ENCODE results near the gene KCNAB3. TPM values are rescaled to one million over a fixed set of nuclear protein-coding genes. Genes with fewer than 3 reads are reported as not detected.
A peak's percentile ranks its signal among the peaks of the same experiment; 100 is the strongest.

Gene KCNAB3
- total and polyA plus RNA-seq, 9 of the 15 experiments (the other 6 are each of a cell fraction or from before 2014, with no cell fraction given) = 0.03 to 2.5 (median 1.1) TPM

GRCh38 chr17:7883781-7884386 lies 45.8 kb downstream of the KCNAB3 start (continued):
- TF ChIP-seq NFATC3 (IDR thresholded peaks at IDR 0.05) (no peak), NRF1 (conservative IDR thresholded peaks at IDR 0.05 in 1 of 2, IDR thresholded peaks at IDR 0.05 in 1 of 2) (no peak), GTF2F1 (IDR thresholded peaks at IDR 0.05; ENCODE audit: low read depth, low read length) (no peak), HNRNPL (IDR thresholded peaks at IDR 0.05; ENCODE audit: low read depth, low read length) (no peak), CREB3 (tag; conservative IDR thresholded peaks at IDR 0.05; ENCODE audit: low read depth) (no peak), SMARCA5 (IDR thresholded peaks at IDR 0.05) (no peak), ZNF140 (CRISPR knock-in tag; IDR thresholded peaks at IDR 0.05) (no peak), PPARD (CRISPR knock-in tag; IDR thresholded peaks at IDR 0.05) (no peak), NFRKB (IDR thresholded peaks at IDR 0.05; ENCODE audit: low read depth) (peak; percentile 55; the same call in 1 of the 2 replicates), TRIM24 (IDR thresholded peaks at IDR 0.05) (no peak), SIRT6 (IDR thresholded peaks at IDR 0.05; ENCODE audit: low read depth, low read length) (no peak), SMAD1 (IDR thresholded peaks at IDR 0.05; ENCODE audit: low read depth, low read length, partially characterized antibody) (no peak), SETDB1 (IDR thresholded peaks at IDR 0.05; ENCODE audit: low read length) (no peak), ZNF277 (CRISPR knock-in tag; IDR thresholded peaks at IDR 0.05; ENCODE audit: borderline replicate concordance) (no peak), ZNF583 (CRISPR knock-in tag; IDR thresholded peaks at IDR 0.05) (no peak), SMAD4 (CRISPR knock-in tag; conservative IDR thresholded peaks at IDR 0.05) (no peak), SAFB2 (IDR thresholded peaks at IDR 0.05; ENCODE audit: borderline replicate concordance, low read depth, low read length, severe bottlenecking) (no peak), MCM3 (IDR thresholded peaks at IDR 0.05) (no peak), PHB (CRISPR knock-in tag; IDR thresholded peaks at IDR 0.05) (no peak)
- TF ChIP-seq, protein P1, sequence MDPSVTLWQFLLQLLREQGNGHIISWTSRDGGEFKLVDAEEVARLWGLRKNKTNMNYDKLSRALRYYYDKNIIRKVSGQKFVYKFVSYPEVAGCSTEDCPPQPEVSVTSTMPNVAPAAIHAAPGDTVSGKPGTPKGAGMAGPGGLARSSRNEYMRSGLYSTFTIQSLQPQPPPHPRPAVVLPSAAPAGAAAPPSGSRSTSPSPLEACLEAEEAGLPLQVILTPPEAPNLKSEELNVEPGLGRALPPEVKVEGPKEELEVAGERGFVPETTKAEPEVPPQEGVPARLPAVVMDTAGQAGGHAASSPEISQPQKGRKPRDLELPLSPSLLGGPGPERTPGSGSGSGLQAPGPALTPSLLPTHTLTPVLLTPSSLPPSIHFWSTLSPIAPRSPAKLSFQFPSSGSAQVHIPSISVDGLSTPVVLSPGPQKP (CRISPR knock-in tag; IDR thresholded peaks at IDR 0.05) = no peak
- TF ChIP-seq, protein P2, sequence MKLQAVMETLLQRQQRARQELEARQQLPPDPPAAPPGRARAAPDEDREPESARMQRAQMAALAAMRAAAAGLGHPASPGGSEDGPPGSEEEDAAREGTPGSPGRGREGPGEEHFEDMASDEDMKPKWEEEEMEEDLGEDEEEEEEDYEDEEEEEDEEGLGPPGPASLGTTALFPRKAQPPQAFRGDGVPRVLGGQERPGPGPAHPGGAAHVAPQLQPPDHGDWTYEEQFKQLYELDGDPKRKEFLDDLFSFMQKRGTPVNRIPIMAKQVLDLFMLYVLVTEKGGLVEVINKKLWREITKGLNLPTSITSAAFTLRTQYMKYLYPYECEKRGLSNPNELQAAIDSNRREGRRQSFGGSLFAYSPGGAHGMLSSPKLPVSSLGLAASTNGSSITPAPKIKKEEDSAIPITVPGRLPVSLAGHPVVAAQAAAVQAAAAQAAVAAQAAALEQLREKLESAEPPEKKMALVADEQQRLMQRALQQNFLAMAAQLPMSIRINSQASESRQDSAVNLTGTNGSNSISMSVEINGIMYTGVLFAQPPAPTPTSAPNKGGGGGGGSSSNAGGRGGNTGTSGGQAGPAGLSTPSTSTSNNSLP (IDR thresholded peaks at IDR 0.05; ENCODE audit: borderline replicate concordance, low read depth, low read length) = peak; percentile 30; the same call in 1 of the 2 replicates
- TF ChIP-seq, protein P3, sequence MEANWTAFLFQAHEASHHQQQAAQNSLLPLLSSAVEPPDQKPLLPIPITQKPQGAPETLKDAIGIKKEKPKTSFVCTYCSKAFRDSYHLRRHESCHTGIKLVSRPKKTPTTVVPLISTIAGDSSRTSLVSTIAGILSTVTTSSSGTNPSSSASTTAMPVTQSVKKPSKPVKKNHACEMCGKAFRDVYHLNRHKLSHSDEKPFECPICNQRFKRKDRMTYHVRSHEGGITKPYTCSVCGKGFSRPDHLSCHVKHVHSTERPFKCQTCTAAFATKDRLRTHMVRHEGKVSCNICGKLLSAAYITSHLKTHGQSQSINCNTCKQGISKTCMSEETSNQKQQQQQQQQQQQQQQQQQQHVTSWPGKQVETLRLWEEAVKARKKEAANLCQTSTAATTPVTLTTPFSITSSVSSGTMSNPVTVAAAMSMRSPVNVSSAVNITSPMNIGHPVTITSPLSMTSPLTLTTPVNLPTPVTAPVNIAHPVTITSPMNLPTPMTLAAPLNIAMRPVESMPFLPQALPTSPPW (CRISPR knock-in tag; IDR thresholded peaks at IDR 0.05) = peak; percentile 54
- TF ChIP-seq, protein P4, sequence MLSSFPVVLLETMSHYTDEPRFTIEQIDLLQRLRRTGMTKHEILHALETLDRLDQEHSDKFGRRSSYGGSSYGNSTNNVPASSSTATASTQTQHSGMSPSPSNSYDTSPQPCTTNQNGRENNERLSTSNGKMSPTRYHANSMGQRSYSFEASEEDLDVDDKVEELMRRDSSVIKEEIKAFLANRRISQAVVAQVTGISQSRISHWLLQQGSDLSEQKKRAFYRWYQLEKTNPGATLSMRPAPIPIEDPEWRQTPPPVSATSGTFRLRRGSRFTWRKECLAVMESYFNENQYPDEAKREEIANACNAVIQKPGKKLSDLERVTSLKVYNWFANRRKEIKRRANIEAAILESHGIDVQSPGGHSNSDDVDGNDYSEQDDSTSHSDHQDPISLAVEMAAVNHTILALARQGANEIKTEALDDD (IDR thresholded peaks at IDR 0.05) = peak; percentile 83

Data from K562 (cell line).